Mammary epithelial cell (primary cell): ENCODE data around the gene PVALEF.
A peak's percentile ranks its signal among the peaks of the same experiment; 100 is the strongest.

Experiments used
- EZH2 ChIP-seq: IDR thresholded peaks from 2 replicates; pipeline ENCODE4 v1.6.1; 2012; ENCODE audit warnings: low read length, inconsistent platforms, borderline replicate concordance
- TF ChIP-seq, protein P1 (sequence below), 2 donors: IDR thresholded peaks in 1 of 2; conservative IDR thresholded peaks in 1 of 2; 2 replicates each; pipeline ENCODE4 v1.5.1; 2011 to 2012; ENCODE audit warnings: inconsistent platforms in 2 of 2, low read length in 2 of 2, mild to moderate bottlenecking in 2 of 2, control low read depth in 1 of 2, low read depth in 1 of 2; ENCODE audit not compliant: insufficient read depth in 1 of 2; ENCODE audit errors: extremely low read depth in 1 of 2

DNA sequence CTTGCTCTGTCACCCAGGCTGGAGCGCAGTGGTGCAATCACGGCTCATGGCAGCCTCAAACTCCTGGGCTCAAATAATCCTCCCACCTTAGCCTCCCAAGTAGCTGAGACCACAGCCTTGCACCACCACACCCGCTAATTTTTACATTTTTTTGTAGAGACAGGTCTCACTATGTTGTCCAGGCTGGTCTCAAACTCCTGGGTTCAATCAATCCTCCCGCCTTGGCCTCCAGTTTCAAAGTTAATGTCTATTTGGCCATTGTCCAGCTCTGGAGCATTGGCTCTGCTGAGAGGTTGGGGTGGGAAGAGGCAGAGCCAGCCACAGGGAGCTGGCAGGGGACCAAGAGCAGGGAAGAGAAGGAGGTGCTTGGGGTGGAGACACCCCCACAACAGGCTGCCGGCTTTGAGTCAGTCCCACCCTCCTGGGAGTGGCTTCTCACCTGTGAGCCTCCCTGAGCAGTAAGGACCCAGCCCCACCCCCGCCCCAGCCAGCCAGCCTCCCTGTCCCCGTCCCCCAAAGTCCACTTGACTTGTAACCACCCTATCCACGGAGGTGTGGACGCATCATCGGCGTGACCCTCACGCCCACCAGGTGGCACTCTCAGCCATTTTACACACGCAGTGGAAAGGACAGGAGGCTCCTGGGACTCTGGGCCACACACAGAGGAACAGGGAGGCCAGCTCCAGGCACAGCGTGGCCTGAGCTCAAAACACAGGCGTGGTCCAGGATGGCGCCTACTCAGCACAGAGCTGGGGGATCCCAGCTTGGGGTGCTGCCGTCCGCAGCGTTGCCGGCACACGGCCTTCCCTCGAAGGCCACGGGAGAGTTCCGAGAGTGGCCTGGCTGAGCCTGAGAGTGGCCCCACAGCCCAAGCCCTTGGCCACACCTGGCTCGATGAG lies 22.8 kb upstream of the PVALEF start:
- TF ChIP-seq, protein P1, sequence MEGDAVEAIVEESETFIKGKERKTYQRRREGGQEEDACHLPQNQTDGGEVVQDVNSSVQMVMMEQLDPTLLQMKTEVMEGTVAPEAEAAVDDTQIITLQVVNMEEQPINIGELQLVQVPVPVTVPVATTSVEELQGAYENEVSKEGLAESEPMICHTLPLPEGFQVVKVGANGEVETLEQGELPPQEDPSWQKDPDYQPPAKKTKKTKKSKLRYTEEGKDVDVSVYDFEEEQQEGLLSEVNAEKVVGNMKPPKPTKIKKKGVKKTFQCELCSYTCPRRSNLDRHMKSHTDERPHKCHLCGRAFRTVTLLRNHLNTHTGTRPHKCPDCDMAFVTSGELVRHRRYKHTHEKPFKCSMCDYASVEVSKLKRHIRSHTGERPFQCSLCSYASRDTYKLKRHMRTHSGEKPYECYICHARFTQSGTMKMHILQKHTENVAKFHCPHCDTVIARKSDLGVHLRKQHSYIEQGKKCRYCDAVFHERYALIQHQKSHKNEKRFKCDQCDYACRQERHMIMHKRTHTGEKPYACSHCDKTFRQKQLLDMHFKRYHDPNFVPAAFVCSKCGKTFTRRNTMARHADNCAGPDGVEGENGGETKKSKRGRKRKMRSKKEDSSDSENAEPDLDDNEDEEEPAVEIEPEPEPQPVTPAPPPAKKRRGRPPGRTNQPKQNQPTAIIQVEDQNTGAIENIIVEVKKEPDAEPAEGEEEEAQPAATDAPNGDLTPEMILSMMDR (conservative IDR thresholded peaks at IDR 0.05 in 1 of 2, IDR thresholded peaks at IDR 0.05 in 1 of 2; ENCODE audit: extremely low read depth in 1 of 2, insufficient read depth in 1 of 2, low read depth in 1 of 2, low read length in 2 of 2) = peak; percentile 59 to 74
- TF ChIP-seq EZH2 = no peak
